ENCODE results near the gene JARID2. TPM values are rescaled to one million over a fixed set of nuclear protein-coding genes. Genes with fewer than 3 reads are reported as not detected.

The JARID2 gene
- total and polyA plus RNA-seq, 2 of the 8 experiments (the other 6 are each of a cell fraction or from before 2014, with no cell fraction given), result 60.1 to 239 TPM

DNA sequence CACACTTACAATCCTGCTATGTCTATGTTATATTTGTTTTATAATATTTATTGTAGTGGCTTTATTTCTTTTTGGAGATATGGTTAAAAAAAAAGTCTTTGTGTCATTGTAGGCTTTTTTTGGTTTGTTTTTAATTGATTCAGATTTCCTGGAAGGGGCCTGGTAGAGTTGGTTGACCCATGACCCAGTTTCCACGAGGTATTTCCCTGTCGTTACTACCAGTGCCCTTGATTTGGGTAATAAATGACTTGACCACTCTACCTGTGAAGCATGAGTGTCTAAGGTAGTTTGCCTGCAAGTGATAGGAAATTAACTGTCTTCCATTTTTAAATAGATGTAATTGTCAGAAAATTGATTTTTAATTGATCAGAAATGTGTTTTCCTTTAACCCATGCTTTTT lies 121.0 kb downstream of the JARID2 start:
- peaks cover 90 to 100% of the 10 kb centered on the region in 2 experiments for H3K79me2 ChIP-seq (ENCODE audit: control insufficient read depth in 1 of 2, insufficient read depth in 2 of 2, low read length in 2 of 2)
- H3K9ac ChIP-seq (replicated peaks in 1 of 4; ENCODE audit: extremely low read depth in 1 of 4, low read depth in 3 of 4, low read length in 3 of 4), result no peak overlapping the region
- no peak overlapping the region for H2AFZ ChIP-seq (ENCODE audit: low read length)
- H3K36me3 ChIP-seq (ENCODE audit: control insufficient read depth in 2 of 4, insufficient read depth in 4 of 4, low read length in 3 of 4), result peaks cover 0 to 3% (median under 1%) of the 10 kb centered on the region in 4 experiments; a peak in 3 of 8 replicates
- H3K79me1 ChIP-seq (ENCODE audit: low read depth, low read length), result peaks cover 19% of the 10 kb centered on the region
- peaks cover 19 to 46% (median 33%) of the 10 kb centered on the region in 4 experiments for H3K4me1 ChIP-seq (replicated peaks in 1 of 4; ENCODE audit: control insufficient read depth in 3 of 4, insufficient read depth in 4 of 4, low read length in 3 of 4)
- no peak overlapping the region for H3K14ac ChIP-seq (ENCODE audit: insufficient read length)
- H3K27me3 ChIP-seq (replicated peaks in 1 of 4; ENCODE audit: control insufficient read depth in 3 of 4, extremely low read depth in 1 of 4, insufficient read depth in 3 of 4, low read length in 3 of 4), result no peaks in the 10 kb centered on the region
- TF ChIP-seq EP300 (IDR thresholded peaks at IDR 0.05; ENCODE audit: borderline replicate concordance in 1 of 2, low read depth in 2 of 2, low read length in 2 of 2), result no peak
- no peak for TF ChIP-seq YY1 (IDR thresholded peaks at IDR 0.05; ENCODE audit: low read depth, low read length)
- no peak for TF ChIP-seq EGR1 (IDR thresholded peaks at IDR 0.05; ENCODE audit: borderline replicate concordance, low read depth, low read length)
- no peak for TF ChIP-seq POU5F1 (IDR thresholded peaks at IDR 0.05; ENCODE audit: low read depth, low read length)
- TF ChIP-seq RFX5 (IDR thresholded peaks at IDR 0.05; ENCODE audit: borderline replicate concordance, low read depth, low read length), result no peak
- no peak for TF ChIP-seq BCL11A (IDR thresholded peaks at IDR 0.05; ENCODE audit: low read depth in 2 of 2, low read length in 2 of 2)
- no peak for TF ChIP-seq TAF1 (IDR thresholded peaks at IDR 0.05; ENCODE audit: low read depth, low read length)
- H2BK20ac ChIP-seq (ENCODE audit: low read length), result no peak overlapping the region
- no peak overlapping the region for H4K91ac ChIP-seq (replicated peaks; ENCODE audit: insufficient read length, low read length)
- no peak overlapping the region for H3K23ac ChIP-seq (ENCODE audit: insufficient read length)
- H2BK12ac ChIP-seq (ENCODE audit: low read depth, low read length), result no peak overlapping the region
- H3K9me3 ChIP-seq (ENCODE audit: insufficient read depth in 2 of 2, low read depth in 1 of 2, low read length in 1 of 2), result no peaks in the 10 kb centered on the region
- FAIRE-seq, result no peak
- 75% methylated on average over 2 of the region's 2 CpGs; no CpG with 5 or more reads in 1 of the 2 experiments for WGBS, 2 experiments (ENCODE audit: extremely low coverage in 1 of 2, insufficient coverage in 1 of 2, insufficient read length in 1 of 2, insufficient replicate concordance in 2 of 2, low coverage in 1 of 2, low lambda C conversion rate in 2 of 2, missing lambda C conversion rate in 1 of 2)
- H2BK15ac ChIP-seq (ENCODE audit: low read length), result no peak overlapping the region
- no peak for DNase-seq (ENCODE audit: low read depth in 1 of 2, low spot score in 2 of 2)
- H4K8ac ChIP-seq (ENCODE audit: extremely low read depth, insufficient read depth, low read length), result no peak overlapping the region
- H4K5ac ChIP-seq (ENCODE audit: insufficient read length, low read depth, low read length), result no peak overlapping the region
- H2AK5ac ChIP-seq (ENCODE audit: low read depth, low read length), result no peak overlapping the region
- no peaks in the 10 kb centered on the region for H3K23me2 ChIP-seq (ENCODE audit: low read depth, low read length)
- no peak overlapping the region for H2BK5ac ChIP-seq (ENCODE audit: low read depth, low read length)
- CTCF ChIA-PET (ENCODE audit: partially characterized antibody), result no interaction called here
- H3K4me3 ChIP-seq (ENCODE audit: extremely low read depth in 1 of 4, insufficient read depth in 2 of 4, low read depth in 3 of 4, low read length in 4 of 4), result no peak overlapping the region
- POLR2A ChIA-PET (ENCODE audit: partially characterized antibody), result no interaction called here
- H3K56ac ChIP-seq (replicated peaks; ENCODE audit: insufficient read length, low read depth, low read length), result no peak overlapping the region
- H3K4ac ChIP-seq (replicated peaks; ENCODE audit: insufficient read length, low read depth, low read length), result no peak overlapping the region
- H4K20me1 ChIP-seq (replicated peaks in 1 of 2; ENCODE audit: control insufficient read depth in 1 of 2, insufficient read depth in 2 of 2, low read length in 2 of 2), result peaks cover 75 to 82% of the 10 kb centered on the region in 2 experiments
- no peak overlapping the region for H2BK120ac ChIP-seq (replicated peaks; ENCODE audit: low read depth, low read length)
- no peak overlapping the region for H3K27ac ChIP-seq (ENCODE audit: low read depth, low read length)
- no peak overlapping the region for H3K4me2 ChIP-seq (ENCODE audit: insufficient read depth in 1 of 2, low read depth in 2 of 2, low read length in 2 of 2)
- H3K18ac ChIP-seq (ENCODE audit: extremely low read depth, low read length), result no peak overlapping the region
